Body of pancreas (tissue), 4 donors: ENCODE data around the gene PRRT4.
A peak's percentile ranks its signal among the peaks of the same experiment; 100 is the strongest.

Experiments used
- POLR2A ChIP-seq, 3 donors: fragments of 450-650 bp; IDR thresholded peaks; one replicate each; pipeline ENCODE4 v1.6.1; 2016; ENCODE audit warnings: antibody characterized with exemption in 3 of 3, mild to moderate bottlenecking in 2 of 3
- TF ChIP-seq, protein P1 (sequence below), 7 experiments: fragments of 450-650 bp in 4 of 7; fragments of 200-600 bp in 3 of 7; sonication (generic) in 3 of 7; IDR thresholded peaks; one replicate each; pipeline ENCODE4 v1.5.1; 2016 to 2019; ENCODE audit warnings: antibody characterized with exemption in 7 of 7

DNA sequence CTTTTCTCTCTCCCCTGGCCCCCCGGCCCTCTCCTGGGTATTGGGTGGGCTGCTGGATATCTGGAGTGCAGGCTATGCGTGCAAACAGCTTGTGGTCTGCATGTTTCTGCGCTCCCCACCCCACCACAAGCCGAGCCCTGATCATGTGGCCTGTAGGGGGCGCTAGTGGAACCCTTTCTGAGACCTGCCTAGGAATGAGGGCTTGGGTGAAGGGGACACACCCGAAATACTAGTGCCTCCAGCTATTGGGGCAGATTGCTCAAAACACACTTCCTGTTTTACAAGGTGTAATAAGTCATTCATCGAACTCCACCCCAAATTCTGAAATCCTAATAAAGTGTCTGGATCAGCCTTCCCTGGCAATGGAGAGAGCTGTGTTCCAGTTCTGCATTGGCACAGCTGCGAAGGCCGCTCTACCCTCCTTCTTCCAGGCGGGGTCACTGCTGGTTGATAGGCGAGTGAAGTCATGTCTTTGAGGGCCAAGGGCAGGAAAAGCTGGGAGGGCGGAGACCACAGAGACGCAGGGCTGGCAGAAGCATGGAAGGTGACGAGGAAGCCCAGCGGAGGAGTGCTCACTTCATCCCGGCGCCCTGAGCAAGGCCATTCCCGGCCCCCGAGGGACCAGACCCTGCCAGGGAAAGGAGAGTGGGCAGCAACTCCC, 19.8 kb upstream of the PRRT4 start:
- TF ChIP-seq, protein P1, sequence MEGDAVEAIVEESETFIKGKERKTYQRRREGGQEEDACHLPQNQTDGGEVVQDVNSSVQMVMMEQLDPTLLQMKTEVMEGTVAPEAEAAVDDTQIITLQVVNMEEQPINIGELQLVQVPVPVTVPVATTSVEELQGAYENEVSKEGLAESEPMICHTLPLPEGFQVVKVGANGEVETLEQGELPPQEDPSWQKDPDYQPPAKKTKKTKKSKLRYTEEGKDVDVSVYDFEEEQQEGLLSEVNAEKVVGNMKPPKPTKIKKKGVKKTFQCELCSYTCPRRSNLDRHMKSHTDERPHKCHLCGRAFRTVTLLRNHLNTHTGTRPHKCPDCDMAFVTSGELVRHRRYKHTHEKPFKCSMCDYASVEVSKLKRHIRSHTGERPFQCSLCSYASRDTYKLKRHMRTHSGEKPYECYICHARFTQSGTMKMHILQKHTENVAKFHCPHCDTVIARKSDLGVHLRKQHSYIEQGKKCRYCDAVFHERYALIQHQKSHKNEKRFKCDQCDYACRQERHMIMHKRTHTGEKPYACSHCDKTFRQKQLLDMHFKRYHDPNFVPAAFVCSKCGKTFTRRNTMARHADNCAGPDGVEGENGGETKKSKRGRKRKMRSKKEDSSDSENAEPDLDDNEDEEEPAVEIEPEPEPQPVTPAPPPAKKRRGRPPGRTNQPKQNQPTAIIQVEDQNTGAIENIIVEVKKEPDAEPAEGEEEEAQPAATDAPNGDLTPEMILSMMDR (IDR thresholded peaks at IDR 0.05), result peak in 3 of 7 experiments; percentile 5 to 10 (median 8)
- no peak for TF ChIP-seq POLR2A (IDR thresholded peaks at IDR 0.05)
